Measurements from ENCODE around the gene UBASH3B. TPM values are rescaled to one million over a fixed set of nuclear protein-coding genes. Genes with fewer than 3 reads are reported as not detected.

The UBASH3B gene
- total RNA-seq, 2 experiments from 2014 or later: 66.6 to 75.0 TPM

GRCh38 chr11:122649116-122649515 is 6.4 kb upstream of the UBASH3B start:
- peaks cover 19% of the 10 kb centered on the region for H3K4me1 Mint-ChIP-seq (ENCODE audit: low read depth)
- ATAC-seq (no peak), DNase-seq (no peak)
- H3K4me3 Mint-ChIP-seq: no peak overlapping the region
- CTCF ChIA-PET: interaction anchor here (0.8 to 1.3 kb wide), 2 partner anchors 105 to 107 kb away, joined by 3 to 4 read pairs; no protein-coding TSS in a partner anchor
- no peaks in the 10 kb centered on the region for H3K36me3 Mint-ChIP-seq (ENCODE audit: low read depth)
- H3K27me3 Mint-ChIP-seq (ENCODE audit: low read depth): peaks cover 17% of the 10 kb centered on the region
- H3K9me3 Mint-ChIP-seq (ENCODE audit: insufficient read depth): no peaks in the 10 kb centered on the region
- POLR2A ChIA-PET: interaction anchor here (0.8 kb wide), 2 partner anchors 88 to 109 kb away, joined by 3 read pairs; no protein-coding TSS in a partner anchor
- no peak overlapping the region for H3K27ac Mint-ChIP-seq

- Mint-ChIP-seq H3K4me3 (no peak overlapping the region), H3K36me3 (ENCODE audit: low read depth) (no peaks in the 10 kb centered on the region), H3K4me1 (ENCODE audit: low read depth) (peaks cover 29% of the 10 kb centered on the region), H3K27ac (no peak overlapping the region), H3K9me3 (ENCODE audit: insufficient read depth) (no peaks in the 10 kb centered on the region), H3K27me3 (ENCODE audit: low read depth) (peaks cover 15% of the 10 kb centered on the region)
- no peak for ATAC-seq
- ChIA-PET CTCF (no interaction called here), POLR2A (no interaction called here)
- DNase-seq: no peak
These were observed 4.9 kb upstream of the UBASH3B start for GRCh38 chr11:122650619-122651018.

GRCh38 chr11:122652495-122652894 is 3.0 kb upstream of the UBASH3B start:
- ChIA-PET POLR2A (interaction anchor here (1.5 kb wide), 1 partner anchor 45 kb away, joined by 3 read pairs; no protein-coding TSS in a partner anchor), CTCF (interaction anchor here (1.5 to 3.9 kb wide), 3 partner anchors 15 to 103 kb away, joined by 4 to 30 read pairs (median 5); no protein-coding TSS in a partner anchor)
- Mint-ChIP-seq H3K27ac (no peak overlapping the region), H3K9me3 (ENCODE audit: insufficient read depth) (no peaks in the 10 kb centered on the region), H3K27me3 (ENCODE audit: low read depth) (peaks cover 15% of the 10 kb centered on the region), H3K36me3 (ENCODE audit: low read depth) (peaks cover 7% of the 10 kb centered on the region), H3K4me3 (no peak overlapping the region), H3K4me1 (ENCODE audit: low read depth) (peaks cover 37% of the 10 kb centered on the region)
- DNase-seq (no peak), ATAC-seq (no peak)

DNA sequence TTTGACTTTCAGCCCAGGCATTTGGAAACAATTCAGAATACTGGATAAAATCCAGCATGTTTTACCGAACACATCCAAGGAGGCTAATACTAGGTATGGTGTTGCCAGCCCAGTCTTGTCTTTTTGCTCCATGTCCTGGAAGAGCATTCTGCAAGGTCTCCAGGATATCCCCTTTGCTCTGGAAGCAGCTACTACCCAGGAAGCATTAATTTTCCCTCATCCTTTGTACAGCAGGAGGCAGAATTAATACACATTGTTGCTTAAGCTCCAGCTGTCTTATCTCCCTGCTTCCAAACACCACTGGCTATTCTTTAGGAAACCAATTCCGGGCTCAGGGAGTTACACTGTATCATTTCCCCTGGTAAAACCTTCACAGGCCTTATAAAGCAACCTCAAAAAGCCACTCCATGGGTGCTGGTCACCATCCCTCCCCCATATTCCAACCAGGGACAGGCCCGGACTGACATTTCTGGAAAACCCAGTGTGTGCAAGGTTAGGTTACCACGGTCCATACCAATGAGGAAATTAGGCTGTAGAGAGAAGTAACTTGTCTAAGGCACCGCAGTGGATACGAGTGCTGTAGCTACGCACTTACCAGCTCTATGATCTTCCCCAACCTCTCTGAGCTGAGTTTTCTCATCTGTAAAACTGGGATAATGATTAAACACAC is 1.5 kb upstream of the UBASH3B start:
- ATAC-seq (no peak), DNase-seq (no peak)
- POLR2A ChIA-PET: interaction anchor here (0.7 to 3.1 kb wide), 3 partner anchors 16 to 101 kb away, joined by 3 to 24 read pairs (median 3); no protein-coding TSS in a partner anchor
- Mint-ChIP-seq H3K36me3 (ENCODE audit: low read depth) (peaks cover 20% of the 10 kb centered on the region), H3K27ac (no peak overlapping the region), H3K9me3 (ENCODE audit: insufficient read depth) (no peaks in the 10 kb centered on the region), H3K4me3 (no peak overlapping the region), H3K4me1 (ENCODE audit: low read depth) (peaks cover 43% of the 10 kb centered on the region), H3K27me3 (ENCODE audit: low read depth) (peaks cover 13% of the 10 kb centered on the region)
- CTCF ChIA-PET: interaction anchor here (0.6 to 3.9 kb wide), 5 partner anchors 21 to 134 kb away, joined by 3 to 30 read pairs (median 3); no protein-coding TSS in a partner anchor

DNA sequence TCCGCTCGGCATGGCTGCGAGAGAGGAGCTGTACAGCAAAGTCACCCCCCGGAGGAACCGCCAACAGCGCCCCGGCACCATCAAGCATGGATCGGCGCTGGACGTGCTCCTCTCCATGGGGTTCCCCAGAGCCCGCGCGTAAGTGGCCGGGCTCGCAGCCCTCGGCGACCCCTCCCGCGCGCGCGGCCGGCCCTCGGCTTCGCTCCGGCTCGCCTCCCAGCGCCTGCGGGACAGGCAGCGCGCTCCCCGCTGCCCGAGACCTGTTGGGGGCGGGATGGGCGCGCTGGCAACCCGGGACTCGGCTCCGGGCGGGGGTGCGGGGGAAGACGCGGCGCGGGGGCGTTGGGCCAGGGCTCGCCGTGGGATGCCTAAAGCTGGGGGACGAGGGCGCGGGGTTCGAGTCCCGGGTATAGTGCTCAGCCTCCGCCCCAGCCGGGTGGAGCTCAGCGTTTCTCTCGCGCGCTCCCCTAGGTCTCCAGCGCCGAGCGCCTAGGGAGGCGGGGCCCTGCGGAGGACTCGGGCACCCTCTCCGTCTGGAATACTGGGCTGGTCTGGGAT is 630 bp downstream of the UBASH3B start:
- POLR2A ChIA-PET: interaction anchor here (0.5 to 3.1 kb wide), 23 partner anchors 9 to 1175 kb away, joined by 3 to 31 read pairs (median 8); partner anchors contain the start of gene HSPA8
- peaks cover 29% of the 10 kb centered on the region for H3K36me3 Mint-ChIP-seq (ENCODE audit: low read depth)
- CTCF ChIA-PET: interaction anchor here (0.8 to 7.7 kb wide), 31 partner anchors 8 to 197 kb away, joined by 3 to 183 read pairs (median 7); no protein-coding TSS in a partner anchor
- H3K27me3 Mint-ChIP-seq (ENCODE audit: low read depth): peaks cover 9% of the 10 kb centered on the region
- DNase-seq (peak; percentile 60), ATAC-seq (peak; percentile 70)
- H3K4me3 Mint-ChIP-seq: peak overlapping the region; percentile 98
- H3K4me1 Mint-ChIP-seq (ENCODE audit: low read depth): peaks cover 55% of the 10 kb centered on the region
- no peaks in the 10 kb centered on the region for H3K9me3 Mint-ChIP-seq (ENCODE audit: insufficient read depth)
- peak overlapping the region; percentile 92 for H3K27ac Mint-ChIP-seq

- H3K27ac Mint-ChIP-seq: peak overlapping the region; percentile 92
- POLR2A ChIA-PET: interaction anchor here (0.5 to 3.1 kb wide), 20 partner anchors 8 to 1176 kb away, joined by 3 to 31 read pairs (median 9); partner anchors contain the start of gene HSPA8
- H3K9me3 Mint-ChIP-seq (ENCODE audit: insufficient read depth): no peaks in the 10 kb centered on the region
- ATAC-seq (peak; percentile 48), DNase-seq (peak; percentile 50)
- peaks cover 55% of the 10 kb centered on the region for H3K4me1 Mint-ChIP-seq (ENCODE audit: low read depth)
- peaks cover 29% of the 10 kb centered on the region for H3K36me3 Mint-ChIP-seq (ENCODE audit: low read depth)
- H3K27me3 Mint-ChIP-seq (ENCODE audit: low read depth): peaks cover 9% of the 10 kb centered on the region
- CTCF ChIA-PET: interaction anchor here (0.6 to 7.7 kb wide), 26 partner anchors 11 to 196 kb away, joined by 3 to 183 read pairs (median 8); no protein-coding TSS in a partner anchor
- H3K4me3 Mint-ChIP-seq: peak overlapping the region; percentile 98
These were observed 1.1 kb downstream of the UBASH3B start for GRCh38 chr11:122656631-122657101.

DNA sequence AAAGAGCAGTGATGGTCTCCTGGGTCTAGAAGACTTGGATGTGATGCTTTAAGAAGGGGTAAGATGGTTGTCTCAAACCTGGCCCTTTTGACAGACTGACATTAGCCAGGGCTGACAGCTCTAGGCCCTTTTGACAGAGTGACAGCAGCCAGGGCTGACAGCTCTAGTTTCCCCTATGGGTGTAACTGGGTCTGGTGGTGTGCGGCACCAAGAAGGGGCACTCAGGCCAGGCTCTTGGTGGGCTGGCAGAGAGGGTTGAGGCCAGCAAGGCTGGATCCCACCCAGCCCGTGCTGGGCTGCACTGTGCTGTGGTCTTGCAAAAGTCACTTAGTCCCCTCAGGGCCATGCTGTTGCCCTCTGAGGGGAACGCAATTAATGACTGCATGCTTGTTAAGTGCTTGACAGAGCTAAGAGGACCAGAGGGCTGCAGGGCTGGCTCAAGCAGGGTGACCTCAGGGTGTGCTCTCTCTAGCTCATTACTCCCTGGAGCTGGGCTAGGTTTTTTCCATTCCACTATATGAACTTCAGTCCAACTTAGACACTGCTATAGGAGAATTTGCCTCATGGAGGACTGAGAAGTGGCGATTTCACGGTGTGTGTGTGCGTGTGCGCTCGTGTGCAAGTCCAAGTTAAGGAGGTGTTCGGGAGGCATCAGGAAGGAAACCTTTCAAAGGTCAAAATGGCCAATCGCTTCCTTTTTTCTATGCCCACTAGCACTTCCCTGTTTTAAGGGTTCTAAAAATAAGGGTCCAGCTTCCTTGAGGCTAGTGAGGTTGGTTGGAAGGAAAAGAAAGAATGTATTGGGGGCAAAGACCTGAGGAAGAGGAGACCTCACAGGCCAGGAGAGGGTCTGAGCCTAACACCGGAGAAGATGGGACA is 4.4 kb downstream of the UBASH3B start:
- POLR2A ChIA-PET: interaction anchor here (0.6 to 1.1 kb wide), 3 partner anchors 14 to 96 kb away, joined by 3 to 4 read pairs (median 4); no protein-coding TSS in a partner anchor
- no peak overlapping the region for H3K4me3 Mint-ChIP-seq
- ATAC-seq (no peak), DNase-seq (no peak)
- H3K9me3 Mint-ChIP-seq (ENCODE audit: insufficient read depth): no peaks in the 10 kb centered on the region
- H3K4me1 Mint-ChIP-seq (ENCODE audit: low read depth): peaks cover 62% of the 10 kb centered on the region
- peaks cover 54% of the 10 kb centered on the region for H3K36me3 Mint-ChIP-seq (ENCODE audit: low read depth)
- H3K27me3 Mint-ChIP-seq (ENCODE audit: low read depth): no peaks in the 10 kb centered on the region
- CTCF ChIA-PET: interaction anchor here (1.0 to 7.7 kb wide), 9 partner anchors 15 to 95 kb away, joined by 3 to 183 read pairs (median 4); no protein-coding TSS in a partner anchor
- H3K27ac Mint-ChIP-seq: no peak overlapping the region

- H3K9me3 Mint-ChIP-seq (ENCODE audit: insufficient read depth): no peaks in the 10 kb centered on the region
- no peak overlapping the region for H3K4me3 Mint-ChIP-seq
- ChIA-PET CTCF (interaction anchor here (0.6 to 7.7 kb wide), 7 partner anchors 13 to 94 kb away, joined by 3 to 183 read pairs (median 5); no protein-coding TSS in a partner anchor), POLR2A (interaction anchor here (1.1 kb wide), 1 partner anchor 14 kb away, joined by 3 read pairs; no protein-coding TSS in a partner anchor)
- no peak overlapping the region for H3K27ac Mint-ChIP-seq
- no peak for DNase-seq
- peaks cover 55% of the 10 kb centered on the region for H3K36me3 Mint-ChIP-seq (ENCODE audit: low read depth)
- no peaks in the 10 kb centered on the region for H3K27me3 Mint-ChIP-seq (ENCODE audit: low read depth)
- no peak for ATAC-seq
- H3K4me1 Mint-ChIP-seq (ENCODE audit: low read depth): peaks cover 63% of the 10 kb centered on the region
These were observed 5.8 kb downstream of the UBASH3B start for GRCh38 chr11:122661182-122661945.

DNA sequence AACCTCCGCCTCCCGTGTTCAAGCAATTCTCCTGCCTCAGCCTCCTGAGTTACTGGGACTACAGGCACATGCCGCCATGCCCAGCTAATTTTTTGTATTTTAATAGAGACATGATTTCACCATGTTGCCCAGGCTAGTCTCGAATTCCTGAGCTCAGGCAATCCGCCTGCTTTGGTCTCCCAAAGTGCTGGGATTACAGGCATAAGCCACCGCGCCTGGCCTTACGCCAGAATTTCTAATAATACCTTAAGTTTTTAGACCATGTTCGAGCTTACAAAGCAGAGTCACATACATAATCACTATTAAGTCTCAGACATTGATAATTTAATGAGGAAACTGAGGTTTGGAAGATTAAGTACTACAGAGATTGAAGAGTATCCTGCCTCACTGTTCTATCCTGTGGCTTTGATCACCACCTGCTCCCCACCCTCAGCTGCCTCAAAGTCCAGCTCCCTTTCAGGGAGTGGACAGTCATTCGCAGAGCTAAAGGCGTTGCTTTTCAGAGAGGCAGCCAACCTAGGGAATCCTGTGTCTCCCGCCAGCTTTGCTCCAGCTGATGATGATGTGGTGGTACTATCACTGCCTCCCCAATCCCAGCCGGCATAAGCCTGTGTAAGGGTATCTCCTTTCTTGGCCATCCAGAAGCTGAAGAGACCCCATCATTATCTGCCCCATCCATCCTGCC is 7.7 kb downstream of the UBASH3B start:
- Mint-ChIP-seq H3K9me3 (ENCODE audit: insufficient read depth) (no peaks in the 10 kb centered on the region), H3K4me1 (ENCODE audit: low read depth) (peaks cover 65% of the 10 kb centered on the region), H3K4me3 (no peak overlapping the region), H3K27me3 (ENCODE audit: low read depth) (no peaks in the 10 kb centered on the region), H3K27ac (no peak overlapping the region), H3K36me3 (ENCODE audit: low read depth) (peaks cover 53% of the 10 kb centered on the region)
- no peak for ATAC-seq
- DNase-seq: no peak
- POLR2A ChIA-PET: interaction anchor here (0.6 to 0.7 kb wide), 2 partner anchors 11 to 41 kb away, joined by 3 read pairs; no protein-coding TSS in a partner anchor
- CTCF ChIA-PET: interaction anchor here (1.2 to 17.6 kb wide), 4 partner anchors 12 to 94 kb away, joined by 3 to 225 read pairs (median 6); no protein-coding TSS in a partner anchor

GRCh38 chr11:122663764-122664163 is 8.2 kb downstream of the UBASH3B start:
- ChIA-PET POLR2A (interaction anchor here (0.6 kb wide), 1 partner anchor 40 kb away, joined by 3 read pairs; no protein-coding TSS in a partner anchor), CTCF (interaction anchor here (1.2 to 17.6 kb wide), 5 partner anchors 11 to 93 kb away, joined by 3 to 225 read pairs (median 6); no protein-coding TSS in a partner anchor)
- Mint-ChIP-seq H3K4me3 (no peak overlapping the region), H3K4me1 (ENCODE audit: low read depth) (peaks cover 65% of the 10 kb centered on the region), H3K9me3 (ENCODE audit: insufficient read depth) (no peaks in the 10 kb centered on the region), H3K36me3 (ENCODE audit: low read depth) (peaks cover 53% of the 10 kb centered on the region), H3K27ac (no peak overlapping the region), H3K27me3 (ENCODE audit: low read depth) (no peaks in the 10 kb centered on the region)
- ATAC-seq: no peak
- DNase-seq: no peak

All from activated CD8-positive, alpha-beta T cell treated with anti-CD3 and anti-CD28 coated beads, Interleukin-2, amount 10 ng/mL, durations not matched to agents 7 days and 5 days (primary cell).